Stimulated activated CD8-positive, alpha-beta memory T cell treated with anti-CD3 and anti-CD28 coated beads, Interleukin-4, amount 100 ng/mL, for 1 hour (primary cell): ENCODE results near the gene TUT4.
A peak's percentile ranks its signal among the peaks of the same experiment; 100 is the strongest.

Experiments
- DNase-seq, 2 donors: peaks; one replicate each; pipeline ENCODE4 v3.0.0-alpha.2; 2020; ENCODE audit warnings: low read depth in 2 of 2, low spot score in 1 of 2

The TUT4 gene

DNA sequence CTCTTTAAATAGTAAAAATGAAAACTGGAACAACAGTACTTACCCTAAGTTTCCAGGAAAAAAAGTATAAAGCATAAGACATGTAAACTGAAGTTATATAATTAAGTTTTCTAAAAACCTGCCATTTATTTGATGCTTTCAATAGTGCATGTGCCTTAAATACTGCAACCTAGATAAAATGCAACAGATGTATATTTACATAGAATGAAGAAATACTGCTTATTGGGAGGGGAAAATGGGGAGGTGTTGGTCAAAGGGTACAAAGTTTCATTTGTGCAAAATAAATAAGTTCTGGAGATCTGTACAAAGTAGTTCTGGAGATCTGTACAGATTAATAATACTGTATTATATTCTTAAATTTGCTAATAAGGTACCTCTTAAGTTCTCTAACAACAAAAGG, 79.9 kb downstream of the TUT4 start:
- no peak for DNase-seq

DNA sequence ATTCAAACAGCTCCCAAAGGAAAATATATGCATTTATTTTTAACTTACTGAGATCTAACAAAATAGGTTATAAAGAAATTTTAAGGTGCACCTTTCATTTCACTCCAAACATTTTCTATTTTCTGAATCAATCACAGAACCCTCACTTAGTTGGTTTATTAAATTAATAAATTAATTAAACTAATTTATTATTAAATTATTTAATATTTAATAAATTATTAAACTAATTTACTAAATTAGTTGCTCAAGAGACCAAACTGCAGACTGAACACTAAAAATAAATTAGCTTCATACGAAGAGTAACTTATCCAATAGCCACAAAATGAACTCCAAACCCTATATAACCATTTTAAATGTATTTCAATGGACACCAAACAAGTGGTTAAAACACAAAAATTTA, 80.5 kb downstream of the TUT4 start:
- DNase-seq, result no peak

DNA sequence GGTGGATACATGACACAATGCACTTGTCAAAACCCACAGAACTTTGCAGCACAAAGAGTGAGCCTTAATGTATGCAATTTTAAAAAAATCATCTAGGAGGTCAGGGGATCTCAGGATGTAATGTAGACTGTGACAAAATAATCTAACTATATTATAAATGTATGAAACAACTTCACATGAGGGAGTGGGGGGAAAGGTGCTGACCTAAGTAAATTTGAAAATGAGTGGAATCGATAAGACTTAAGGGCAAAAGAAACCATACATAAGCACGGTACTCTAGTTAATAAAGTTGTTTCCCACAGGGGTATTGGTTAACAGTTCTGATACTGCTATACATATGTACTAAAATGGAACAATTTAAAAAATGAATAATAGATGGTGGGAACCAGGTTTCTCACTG, 83.8 kb downstream of the TUT4 start:
- DNase-seq, result no peak

DNA sequence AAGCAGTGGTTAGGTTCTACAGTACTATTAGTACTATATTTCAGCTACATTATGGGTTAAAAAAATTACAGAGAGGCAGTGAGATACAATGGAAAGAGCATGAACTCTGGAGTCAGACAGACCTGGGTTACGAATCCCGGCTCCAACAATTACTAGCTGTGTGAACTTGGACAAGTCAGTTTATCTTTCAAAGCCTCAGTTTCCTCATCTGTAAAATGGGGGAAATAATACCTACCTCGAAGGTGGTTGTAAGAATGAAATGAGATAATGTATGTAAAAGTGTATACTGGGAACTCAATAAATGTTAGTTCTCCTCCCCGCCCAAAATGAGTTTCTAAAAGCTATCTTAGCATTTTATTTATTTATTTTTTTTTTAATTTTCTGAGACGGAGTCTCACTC, 89.0 kb downstream of the TUT4 start:
- DNase-seq, result no peak

DNA sequence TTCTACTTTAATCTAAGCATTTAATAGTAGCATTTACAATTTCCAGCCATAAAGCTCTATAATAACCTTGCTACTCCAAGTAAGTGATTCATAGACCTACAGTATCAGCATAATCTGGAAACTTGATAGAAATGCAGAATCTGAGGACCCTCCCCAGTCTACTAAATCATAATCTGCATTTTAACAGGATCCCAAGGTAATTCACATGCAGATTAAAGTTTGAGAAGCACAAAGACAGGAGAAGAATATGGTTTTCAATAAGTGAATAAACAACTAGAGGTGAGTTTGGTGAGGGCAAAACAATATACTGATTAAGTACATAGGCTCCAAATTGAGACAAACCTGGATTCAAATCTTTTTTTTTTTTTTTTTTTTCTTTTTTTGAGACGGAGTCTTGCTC, 91.1 kb downstream of the TUT4 start:
- no peak for DNase-seq

DNA sequence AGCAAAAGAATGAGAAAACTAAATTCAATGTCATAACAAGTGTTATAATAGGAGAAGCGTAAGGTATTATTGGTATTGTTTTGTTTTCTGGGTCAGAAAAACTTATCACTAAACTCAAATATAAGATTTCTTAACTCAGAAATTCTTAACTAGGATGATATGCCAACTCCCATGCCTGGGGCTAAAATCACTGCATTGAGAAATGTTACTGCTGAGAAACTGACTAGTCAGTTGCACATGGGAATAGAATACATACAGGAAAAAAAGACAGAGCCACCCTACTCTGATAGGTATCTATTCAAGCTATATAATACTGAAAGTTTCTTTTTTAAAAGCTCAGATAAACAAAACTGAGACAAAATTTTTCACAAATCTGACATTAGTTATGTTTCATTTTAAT, 92.2 kb downstream of the TUT4 start:
- no peak for DNase-seq

DNA sequence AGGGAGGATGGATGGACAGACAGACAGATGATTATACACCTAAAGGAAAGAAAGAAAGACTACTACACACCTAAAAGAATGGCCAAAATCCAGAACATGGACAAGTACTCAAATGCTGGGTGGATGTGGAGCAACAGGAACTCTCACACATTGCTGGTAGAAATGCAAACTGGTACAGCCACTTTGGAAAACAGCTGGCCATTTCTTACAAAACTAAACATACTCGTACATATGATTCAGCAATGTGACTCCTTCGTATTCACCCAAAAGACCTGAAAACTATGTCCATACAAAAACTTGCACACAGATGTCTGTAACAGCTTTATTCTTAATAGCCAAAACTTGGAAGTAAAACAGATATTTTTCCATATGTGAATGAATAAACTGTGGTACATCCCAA, 97.2 kb downstream of the TUT4 start:
- no peak for DNase-seq

DNA sequence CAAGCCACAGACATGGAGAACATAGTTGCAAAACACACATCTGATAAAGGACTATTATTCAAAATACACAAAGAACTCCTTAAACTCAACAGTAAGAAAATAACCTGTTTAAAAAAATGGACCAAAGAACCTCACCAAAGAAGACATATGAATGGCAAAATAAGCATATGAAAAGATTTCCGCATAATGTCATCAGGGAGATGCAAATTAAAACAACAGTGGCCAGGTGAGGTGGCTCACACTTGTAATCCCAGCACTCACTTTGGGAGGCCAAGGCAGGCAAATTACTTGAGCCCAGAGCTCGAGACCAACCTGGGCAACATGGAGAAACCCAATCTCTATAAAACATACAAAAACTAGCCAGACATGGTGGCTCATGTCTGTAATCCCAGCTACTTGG, 98.1 kb downstream of the TUT4 start:
- DNase-seq, result no peak

DNA sequence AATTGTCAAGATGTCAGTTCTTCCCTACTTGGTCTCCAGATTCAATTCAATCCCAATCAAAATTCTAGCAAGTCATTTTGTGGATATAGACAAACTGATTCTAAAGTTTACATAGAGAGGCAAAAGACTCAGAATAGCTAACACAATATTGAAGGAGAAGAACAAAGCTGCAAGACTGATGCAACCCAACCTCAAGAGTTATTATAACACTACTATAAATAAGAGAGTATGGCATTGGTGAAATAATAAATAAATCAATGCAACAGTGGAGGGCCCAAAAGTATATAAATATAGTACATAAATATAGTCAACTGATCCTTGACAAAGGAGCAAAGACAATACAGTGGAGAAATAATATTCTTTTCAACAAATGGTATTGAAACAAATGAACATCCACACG, 98.8 kb downstream of the TUT4 start:
- no peak for DNase-seq

DNA sequence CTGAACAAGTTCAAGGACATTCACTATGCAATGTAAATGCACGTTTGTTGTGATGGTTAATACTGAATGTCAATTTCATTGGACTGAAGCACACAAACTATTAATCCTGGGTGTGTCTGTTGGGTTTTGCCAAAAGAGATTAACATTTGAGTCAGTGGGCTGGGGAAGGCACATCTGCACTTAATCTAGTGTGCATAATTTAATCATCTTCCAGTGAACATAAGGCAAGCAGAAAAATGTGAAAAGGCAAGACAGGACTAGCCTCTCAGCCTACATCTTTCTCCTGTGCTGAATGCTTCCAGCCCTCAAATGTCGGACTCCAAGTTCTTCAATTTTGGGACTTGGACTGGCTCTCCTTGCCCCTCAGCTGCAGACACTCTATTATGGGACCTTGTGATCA, 108.4 kb downstream of the TUT4 start:
- DNase-seq, result no peak

DNA sequence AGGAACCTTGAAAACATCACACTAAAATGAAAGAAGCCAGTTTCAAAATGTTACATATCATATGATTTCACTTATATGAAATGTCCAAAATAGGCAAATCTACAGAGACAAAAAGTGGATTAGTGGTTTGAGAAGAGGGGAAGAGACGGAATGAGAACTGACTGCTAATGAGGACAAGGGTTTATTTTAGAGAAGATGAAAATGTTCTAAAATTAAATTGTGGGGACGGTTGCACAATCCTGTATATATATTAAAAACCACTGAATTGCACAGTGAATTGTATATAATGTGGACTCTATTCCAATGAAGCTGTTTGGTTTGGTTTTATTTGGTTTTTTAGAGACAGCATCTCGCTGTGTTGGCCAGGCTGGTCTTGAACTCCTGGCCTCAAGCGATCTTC, 112.9 kb downstream of the TUT4 start:
- no peak for DNase-seq

DNA sequence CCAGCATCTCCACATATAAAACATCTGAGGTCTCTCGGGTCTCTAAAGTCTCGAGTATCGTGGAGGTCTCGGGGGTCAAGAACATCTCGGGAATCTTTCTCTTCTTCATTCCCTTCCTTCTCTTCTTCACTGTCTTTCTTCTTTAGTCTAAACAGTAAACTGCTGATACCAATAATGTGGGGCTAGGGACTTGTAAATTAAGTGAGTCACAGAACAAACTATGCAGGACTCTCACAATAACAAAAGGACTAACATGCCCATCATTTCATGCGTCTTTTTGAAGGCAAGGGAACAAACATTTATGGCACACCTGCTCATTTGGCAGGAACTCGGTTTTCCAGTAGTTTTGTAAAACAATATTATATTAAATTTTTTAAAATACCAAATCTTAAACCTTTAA, 116.1 kb downstream of the TUT4 start:
- DNase-seq, result no peak

DNA sequence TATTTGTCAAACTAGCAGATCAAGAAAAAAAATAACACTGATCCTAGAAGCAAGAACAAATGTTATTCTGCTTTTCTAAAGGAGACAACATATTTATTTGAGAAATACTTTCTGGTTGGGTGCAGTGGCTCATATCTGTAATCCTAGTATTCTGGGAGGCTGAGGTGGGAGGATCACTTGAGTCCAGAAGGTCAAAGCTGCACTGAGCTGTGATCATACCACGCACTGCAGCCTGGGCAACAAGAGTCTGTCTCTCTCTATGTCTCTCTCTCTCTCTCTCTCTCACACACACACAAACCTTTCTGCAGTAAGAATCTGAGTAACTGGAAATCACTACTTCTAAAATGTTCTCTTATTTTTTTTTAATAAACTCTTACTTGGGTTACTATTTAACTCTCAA, 117.2 kb downstream of the TUT4 start:
- no peak for DNase-seq

DNA sequence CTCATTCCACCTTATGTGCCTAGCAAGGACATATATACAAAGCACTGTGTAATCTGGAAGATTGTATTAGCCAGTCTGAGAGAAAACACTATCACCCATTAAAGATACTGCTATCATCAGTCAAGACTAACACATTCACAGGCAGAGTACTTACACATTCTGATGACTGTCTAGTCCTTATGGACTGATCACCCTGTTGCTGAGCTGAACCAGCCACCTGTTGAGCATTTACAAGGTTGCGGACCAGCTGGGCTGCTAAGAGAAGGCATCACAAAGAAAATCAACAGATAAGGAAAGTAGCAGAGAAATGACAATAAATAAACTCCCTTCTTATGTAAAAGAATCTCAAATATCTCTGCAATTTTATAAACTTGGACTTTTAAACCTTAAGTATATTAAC, 117.7 kb downstream of the TUT4 start:
- DNase-seq, result no peak

DNA sequence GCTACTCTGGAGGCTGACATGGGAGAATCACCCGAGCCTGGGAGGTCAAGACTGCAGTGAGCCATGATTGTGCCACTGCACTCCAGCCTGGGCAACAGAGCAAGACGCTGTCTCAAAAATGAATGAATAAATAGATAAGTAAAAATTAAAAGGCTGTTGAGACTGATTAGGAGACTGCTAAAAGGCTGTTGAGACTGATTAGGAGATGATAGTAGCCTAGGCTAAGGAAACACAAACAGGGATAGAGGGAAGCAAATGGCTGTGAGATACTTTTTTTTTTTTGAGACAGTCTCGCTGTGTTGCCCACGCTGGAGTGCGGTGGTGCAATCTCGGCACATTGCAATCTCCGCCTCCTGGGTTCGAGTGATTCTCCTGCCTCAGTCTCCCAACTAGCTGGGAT, 120.1 kb downstream of the TUT4 start:
- no peak for DNase-seq

DNA sequence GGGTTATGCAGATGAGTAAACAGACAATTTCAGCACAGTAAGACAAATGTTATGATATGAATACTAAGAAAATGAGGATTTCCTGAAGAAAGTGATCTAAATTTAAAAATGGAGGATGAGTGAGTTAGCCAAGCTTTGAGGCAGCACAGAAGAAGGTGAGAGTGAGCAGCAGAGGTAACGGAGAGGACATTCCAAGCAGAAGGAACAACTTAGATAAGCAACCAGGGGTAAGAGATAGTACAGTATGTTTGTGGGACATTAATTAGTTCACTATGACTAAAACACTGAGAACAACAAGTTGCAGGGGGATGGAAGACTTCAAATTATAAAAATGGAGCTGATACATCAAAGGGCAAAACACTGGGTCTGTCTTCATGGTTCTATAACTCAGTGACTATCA, 125.7 kb downstream of the TUT4 start:
- no peak for DNase-seq

DNA sequence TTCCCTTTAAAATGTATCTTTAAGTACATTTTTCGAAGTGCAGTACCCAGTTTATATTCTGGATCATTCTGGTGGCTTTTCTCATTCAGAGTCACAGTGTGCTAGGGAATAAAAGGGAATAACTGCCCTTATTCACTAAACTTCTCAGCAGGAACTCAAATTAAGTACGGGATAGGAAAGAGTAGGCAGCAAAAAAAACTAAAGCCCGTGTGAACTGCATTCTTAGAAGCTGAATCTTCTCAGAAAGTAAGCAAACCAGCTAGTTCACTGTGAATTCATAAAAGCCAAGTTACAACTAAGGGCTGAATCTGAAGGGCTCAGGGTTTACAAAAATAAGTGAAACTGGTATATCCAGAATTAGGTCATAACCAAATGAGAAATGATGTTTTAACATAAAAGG, 126.5 kb downstream of the TUT4 start:
- no peak for DNase-seq

DNA sequence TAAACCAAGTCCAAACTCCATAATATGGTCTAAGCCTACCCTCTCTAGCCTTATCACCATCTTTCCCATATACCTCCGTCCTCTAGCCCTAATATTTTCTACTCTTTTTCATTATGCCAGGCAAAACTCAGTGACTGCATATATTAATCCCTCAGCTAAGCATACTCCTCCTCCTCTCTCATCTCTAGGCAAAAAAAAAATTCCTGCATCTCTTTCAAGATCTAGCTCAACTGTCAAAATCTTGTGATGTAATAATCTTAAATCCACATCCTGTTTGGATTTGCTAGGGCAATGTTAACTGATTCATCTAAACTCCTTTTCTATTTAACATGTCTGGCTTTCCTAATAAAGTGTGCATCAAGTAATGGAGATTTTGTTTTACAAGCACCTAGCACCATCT, 128.1 kb downstream of the TUT4 start:
- DNase-seq, result no peak

DNA sequence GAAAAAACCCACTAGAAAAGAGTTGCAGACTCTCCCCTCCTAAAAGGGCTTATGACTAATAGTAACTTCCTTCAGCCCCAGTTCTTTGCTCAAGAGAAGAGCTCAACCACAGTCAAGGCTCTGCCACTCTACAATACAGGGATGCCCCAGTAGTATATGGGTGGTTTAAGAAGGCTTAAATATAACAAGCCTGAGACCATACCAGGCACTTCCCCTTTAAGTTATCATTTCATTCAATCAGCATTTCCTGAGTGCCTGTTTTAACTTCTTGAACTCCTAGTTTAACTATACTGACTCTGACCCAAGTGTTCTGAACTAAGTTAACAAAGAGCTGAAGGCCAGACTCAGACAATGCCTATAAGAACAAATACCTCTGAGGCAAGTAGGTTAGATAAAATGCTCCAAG, 128.7 kb downstream of the TUT4 start:
- no peak for DNase-seq

DNA sequence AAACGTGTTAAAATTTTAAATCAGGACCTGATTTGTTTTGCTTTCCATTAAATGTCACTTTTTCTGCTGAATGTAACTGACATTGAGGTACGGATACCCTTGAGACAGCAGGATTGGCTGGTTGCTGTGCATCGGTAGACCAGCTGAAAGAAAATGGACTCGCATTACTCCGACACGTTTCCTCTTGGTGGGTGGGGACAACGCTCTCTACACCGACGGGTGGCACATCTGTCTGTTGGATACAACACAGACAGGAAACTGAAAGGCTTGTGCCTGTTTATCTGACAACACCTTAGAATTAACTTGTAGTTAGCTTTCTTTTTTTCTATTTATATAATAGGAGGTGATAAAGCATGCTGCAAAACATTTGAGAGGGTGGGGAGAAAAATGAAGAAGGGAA, 129.1 kb downstream of the TUT4 start:
- peak; percentile 41 to 51 for DNase-seq

DNA sequence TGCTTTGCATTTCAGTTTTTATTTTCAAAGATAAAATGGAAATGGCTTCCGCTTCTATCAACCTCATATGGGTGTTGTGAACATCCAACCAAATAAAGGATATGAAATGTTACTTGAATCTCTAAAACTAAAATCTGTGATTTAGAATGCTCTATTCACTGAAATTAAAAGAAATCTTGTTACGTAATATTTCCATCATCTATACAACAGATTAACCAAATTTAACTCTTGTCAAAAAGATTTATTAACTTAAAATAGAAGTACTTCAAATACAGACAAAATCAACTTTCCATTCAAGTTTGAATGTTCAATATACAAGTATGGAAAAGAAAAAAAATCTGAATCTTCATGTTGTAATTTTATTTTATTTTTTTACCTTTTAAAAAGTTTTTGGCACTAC, 129.8 kb downstream of the TUT4 start:
- DNase-seq, result no peak

DNA sequence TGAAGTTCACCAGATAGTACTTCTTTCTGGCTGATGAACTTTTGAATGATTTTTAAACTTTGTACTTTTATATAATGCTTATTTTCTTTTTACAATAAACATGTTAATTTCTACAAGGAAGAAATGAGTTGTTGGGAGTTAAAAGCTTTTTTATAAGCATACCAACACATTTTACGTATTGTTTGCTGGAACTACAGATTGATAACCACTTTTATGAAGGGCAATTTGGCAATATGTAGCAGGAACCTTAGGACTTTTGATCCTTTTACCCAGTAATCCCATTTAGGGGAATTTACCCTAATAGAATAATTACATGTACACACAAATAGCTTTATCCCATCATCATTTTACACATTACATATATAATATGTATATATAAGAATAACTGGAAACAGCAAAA, 132.2 kb downstream of the TUT4 start:
- DNase-seq, result no peak

DNA sequence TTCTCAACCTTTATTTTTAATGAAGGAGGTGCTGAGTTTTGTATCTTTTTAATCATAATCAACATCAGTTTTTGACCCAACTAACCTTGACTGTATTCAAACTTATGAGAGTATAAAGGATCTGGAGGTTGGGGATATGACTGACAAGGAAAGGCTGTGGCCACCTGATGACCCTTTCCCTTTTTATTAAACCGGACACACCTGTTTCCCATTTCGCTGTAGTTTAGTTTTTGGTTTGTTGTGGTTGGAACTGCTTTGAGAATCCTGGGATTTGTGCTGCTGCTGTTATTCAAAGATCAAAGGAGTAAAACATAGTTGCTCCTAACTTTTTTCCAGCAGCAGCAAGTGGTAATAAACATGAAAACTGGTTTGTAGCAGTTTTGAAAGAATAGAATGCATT, 136.1 kb downstream of the TUT4 start:
- no peak for DNase-seq

DNA sequence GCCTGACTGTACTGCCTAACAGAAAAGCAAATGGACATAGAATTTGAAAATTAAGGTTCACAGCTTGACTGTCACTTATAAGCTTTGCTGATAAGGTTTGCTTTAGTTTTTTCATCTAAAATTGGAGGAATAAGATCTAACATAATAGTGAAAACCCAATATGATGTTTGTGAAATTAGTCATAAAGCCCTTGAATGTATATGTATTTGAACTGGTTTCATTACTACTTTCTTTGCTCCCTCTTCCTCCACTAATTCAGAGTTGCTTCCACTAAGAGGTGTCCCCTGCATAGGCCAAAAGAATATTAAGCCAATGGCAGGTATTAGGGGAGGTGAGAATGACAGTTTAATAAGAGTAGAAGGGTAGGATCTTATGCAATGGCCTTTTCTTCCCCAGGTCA, 137.9 kb downstream of the TUT4 start:
- no peak for DNase-seq
